ENCODE data around the gene RASSF1. TPM values are rescaled to one million over a fixed set of nuclear protein-coding genes. Genes with fewer than 3 reads are reported as not detected.

The RASSF1 gene
- total and polyA plus RNA-seq, 2 of the 8 experiments (the other 6 are each of a cell fraction or from before 2014, with no cell fraction given), result 10.3 to 15.7 TPM

DNA sequence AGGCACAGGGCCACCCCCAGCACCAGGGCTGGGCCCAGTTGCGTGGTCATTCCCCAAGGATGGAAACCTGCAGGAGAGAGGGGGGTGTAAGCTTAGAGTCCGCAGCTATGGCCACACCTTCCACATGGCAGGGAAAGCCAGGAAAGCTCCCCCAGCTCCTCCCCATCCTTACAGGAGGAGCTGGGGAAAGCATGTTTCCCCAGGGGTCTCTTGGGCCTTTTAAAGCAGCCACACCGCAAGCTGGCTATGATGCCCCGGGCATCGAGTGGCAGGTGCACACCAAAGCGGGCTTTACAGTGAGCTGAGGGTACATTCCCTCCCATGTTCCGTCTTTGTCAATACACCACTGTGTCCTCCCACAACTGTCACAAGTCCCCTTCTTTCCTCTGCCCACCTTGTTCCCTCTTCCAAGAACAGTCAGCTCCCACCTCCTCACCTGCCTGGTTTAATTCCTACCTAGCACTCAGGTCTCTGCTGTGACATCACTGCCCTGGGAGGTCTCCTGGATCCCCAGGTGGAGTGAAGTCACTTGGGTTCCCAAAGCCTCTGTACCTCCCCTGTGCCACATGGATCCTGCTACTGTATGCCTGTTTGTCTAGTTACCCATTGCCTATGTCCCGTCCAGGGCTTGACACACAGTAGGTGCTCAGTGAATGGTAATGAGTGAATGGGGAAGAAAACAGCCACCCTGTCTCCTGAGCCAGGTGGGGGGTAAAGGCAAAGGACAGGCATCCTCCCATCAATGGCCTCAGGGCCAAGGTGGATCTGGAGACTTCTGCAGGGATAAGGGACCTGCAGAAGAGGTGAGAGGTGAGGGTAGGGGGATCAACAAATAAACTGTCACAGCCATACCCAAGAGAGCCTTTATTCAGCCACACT is 44.8 kb downstream of the RASSF1 start:
- H4K5ac ChIP-seq (ENCODE audit: insufficient read length, low read depth, low read length), result no peak overlapping the region
- H3K27ac ChIP-seq (ENCODE audit: low read depth, low read length), result no peak overlapping the region
- peaks cover 0 to 11% of the 10 kb centered on the region in 2 experiments; a peak in 3 of 4 replicates for H3K79me2 ChIP-seq (ENCODE audit: control insufficient read depth in 1 of 2, insufficient read depth in 2 of 2, low read length in 2 of 2)
- no peak overlapping the region for H2BK20ac ChIP-seq (ENCODE audit: low read length)
- no peak overlapping the region for H4K91ac ChIP-seq (replicated peaks; ENCODE audit: insufficient read length, low read length)
- no peaks in the 10 kb centered on the region; a peak in 1 of 7 replicates for H3K27me3 ChIP-seq (replicated peaks in 1 of 4; ENCODE audit: control insufficient read depth in 3 of 4, extremely low read depth in 1 of 4, insufficient read depth in 3 of 4, low read length in 3 of 4)
- no peak overlapping the region for H3K4me3 ChIP-seq (ENCODE audit: extremely low read depth in 1 of 4, insufficient read depth in 2 of 4, low read depth in 3 of 4, low read length in 4 of 4)
- no peak overlapping the region for H2BK120ac ChIP-seq (replicated peaks; ENCODE audit: low read depth, low read length)
- no peak overlapping the region for H3K56ac ChIP-seq (replicated peaks; ENCODE audit: insufficient read length, low read depth, low read length)
- no peak for DNase-seq (ENCODE audit: low read depth in 1 of 2, low spot score in 2 of 2)
- H3K4me1 ChIP-seq (replicated peaks in 1 of 4; ENCODE audit: control insufficient read depth in 3 of 4, insufficient read depth in 4 of 4, low read length in 3 of 4), result peaks cover 0 to 22% (median 9%) of the 10 kb centered on the region in 4 experiments; a peak in 5 of 7 replicates
- H4K8ac ChIP-seq (ENCODE audit: extremely low read depth, insufficient read depth, low read length), result no peak overlapping the region
- peaks cover 3% of the 10 kb centered on the region; the same call in 1 of the 2 replicates for H3K79me1 ChIP-seq (ENCODE audit: low read depth, low read length)
- no peak overlapping the region for H3K23ac ChIP-seq (ENCODE audit: insufficient read length)
- H3K23me2 ChIP-seq (ENCODE audit: low read depth, low read length), result peaks cover 15% of the 10 kb centered on the region
- no peak overlapping the region for H2AK5ac ChIP-seq (ENCODE audit: low read depth, low read length)
- peaks cover 0 to 2% of the 10 kb centered on the region in 2 experiments for H4K20me1 ChIP-seq (replicated peaks in 1 of 2; ENCODE audit: control insufficient read depth in 1 of 2, insufficient read depth in 2 of 2, low read length in 2 of 2)
- H3K14ac ChIP-seq (ENCODE audit: insufficient read length), result no peak overlapping the region
- 85% methylated on average over 8 of the region's 8 CpGs; no CpG with 5 or more reads in 1 of the 2 experiments for WGBS, 2 experiments (ENCODE audit: extremely low coverage in 1 of 2, insufficient coverage in 1 of 2, insufficient read length in 1 of 2, insufficient replicate concordance in 2 of 2, low coverage in 1 of 2, low lambda C conversion rate in 2 of 2, missing lambda C conversion rate in 1 of 2)
- no peak overlapping the region for H2BK12ac ChIP-seq (ENCODE audit: low read depth, low read length)
- no peak overlapping the region for H2AFZ ChIP-seq (ENCODE audit: low read length)
- ChIA-PET POLR2A (ENCODE audit: partially characterized antibody) (interaction anchor here (0.9 to 1.5 kb wide), 9 partner anchors 12 to 55 kb away, joined by 3 to 5 read pairs (median 3); partner anchors contain the start of gene HYAL2), CTCF (ENCODE audit: partially characterized antibody) (interaction anchor here (0.5 to 3.0 kb wide), 12 partner anchors 11 to 623 kb away, joined by 3 to 16 read pairs (median 3); partner anchors contain the start of gene HYAL2)
- no peak overlapping the region for H3K4ac ChIP-seq (replicated peaks; ENCODE audit: insufficient read length, low read depth, low read length)
- no peaks in the 10 kb centered on the region for H3K9me3 ChIP-seq (ENCODE audit: insufficient read depth in 2 of 2, low read depth in 1 of 2, low read length in 1 of 2)
- no peak for FAIRE-seq
- no peaks in the 10 kb centered on the region for H3K36me3 ChIP-seq (ENCODE audit: control insufficient read depth in 2 of 4, insufficient read depth in 4 of 4, low read length in 3 of 4)
- H2BK15ac ChIP-seq (ENCODE audit: low read length), result no peak overlapping the region
- H3K9ac ChIP-seq (replicated peaks in 1 of 4; ENCODE audit: extremely low read depth in 1 of 4, low read depth in 3 of 4, low read length in 3 of 4), result no peak overlapping the region
- no peak overlapping the region for H3K18ac ChIP-seq (ENCODE audit: extremely low read depth, low read length)
- H3K4me2 ChIP-seq (ENCODE audit: insufficient read depth in 1 of 2, low read depth in 2 of 2, low read length in 2 of 2), result no peak overlapping the region
- H2BK5ac ChIP-seq (ENCODE audit: low read depth, low read length), result no peak overlapping the region
- no peak for TF ChIP-seq NRF1 (IDR thresholded peaks at IDR 0.05; ENCODE audit: low read depth, low read length)
- TF ChIP-seq BCL11A (IDR thresholded peaks at IDR 0.05; ENCODE audit: low read depth in 2 of 2, low read length in 2 of 2), result no peak
- no peak for TF ChIP-seq SIX5 (IDR thresholded peaks at IDR 0.05; ENCODE audit: low read depth, low read length)

All from H1 (cell line).